Endothelial cell of umbilical vein (primary cell): ENCODE measurements around the gene UBE2H. TPM values are rescaled to one million over a fixed set of nuclear protein-coding genes. Genes with fewer than 3 reads are reported as not detected.

Experiments
- BruUV-seq: library from RNA; stranded (reverse); fragments of 400-500 nt; replicated peaks from 2 replicates; lab custom pipeline; 2021; lab: Mats Ljungman, UMichigan
- CTCF ChIA-PET: fragments of 300-600, 350-600 bp; sonication (Branson Sonifier 250); formaldehyde crosslinking; loops from one replicate; lab custom pipeline; 2021; ENCODE audit warnings: antibody characterized with exemption, inconsistent platforms; lab: Charles Lee
- POLR2A ChIA-PET: fragments of 300-600, 350-600 bp; sonication (Branson Sonifier 250); formaldehyde crosslinking; loops from one replicate; lab custom pipeline; 2021; ENCODE audit warnings: antibody characterized with exemption, inconsistent platforms; lab: Charles Lee
- DNase-seq: peaks from one replicate; pipeline ENCODE4 v3.0.0-alpha.2; 2011; ENCODE audit warnings: low read depth, low spot score
- FAIRE-seq: peaks from 2 replicates; lab custom pipeline; 2011; peaks lifted over from hg19 to GRCh38; lab: Jason Lieb, UNC
- H2AFZ ChIP-seq: 2 replicates; pipeline ENCODE4 v1.6.0; 2012; ENCODE audit warnings: low read depth, low read length, control low read depth, inconsistent platforms
- H3K27ac ChIP-seq: 2 replicates; pipeline ENCODE4 v1.5.1; 2011; ENCODE audit warnings: low read depth, mild to moderate bottlenecking, control low read depth, low read length, moderate library complexity; ENCODE audit not compliant: insufficient read depth
- H3K27me3 ChIP-seq, 2 experiments: 2 replicates each; pipeline versions ENCODE4 v1.6.0 to v1.6.1; 2011; ENCODE audit warnings: low read length in 2 of 2, mixed read lengths in 1 of 2; ENCODE audit not compliant: control insufficient read depth in 2 of 2, insufficient read depth in 2 of 2
- H3K36me3 ChIP-seq, 2 experiments: 2 replicates in 1 of 2; 3 replicates in 1 of 2; pipeline ENCODE4 v1.5.1; 2011; ENCODE audit warnings: low read length in 2 of 2, mild to moderate bottlenecking in 1 of 2, moderate library complexity in 1 of 2; ENCODE audit not compliant: control insufficient read depth in 2 of 2, insufficient read depth in 2 of 2; ENCODE audit errors: extremely low read depth in 1 of 2
- H3K4me1 ChIP-seq: 3 replicates; pipeline ENCODE4 v1.5.1; 2011; ENCODE audit warnings: mild to moderate bottlenecking, low read length; ENCODE audit not compliant: control insufficient read depth, insufficient read depth; ENCODE audit errors: extremely low read depth
- H3K4me2 ChIP-seq: 2 replicates; pipeline ENCODE4 v1.6.1; 2011; ENCODE audit warnings: low read length, control low read depth, mixed read lengths; ENCODE audit not compliant: insufficient read depth
- H3K4me3 ChIP-seq, 3 experiments: fragments of 200-600 bp in 1 of 3; sonication (generic), shearing (Covaris generic) in 1 of 3; replicated peaks in 1 of 3; 2 replicates each; pipeline ENCODE4 v1.5.1; 2011 to 2016; ENCODE audit warnings: control low read depth in 3 of 3, low read length in 3 of 3, mild to moderate bottlenecking in 2 of 3, inconsistent platforms in 1 of 3, low read depth in 1 of 3, moderate library complexity in 1 of 3; ENCODE audit not compliant: insufficient read depth in 1 of 3
- H3K79me2 ChIP-seq: 2 replicates; pipeline ENCODE4 v1.6.0; 2012; ENCODE audit warnings: low read length, inconsistent platforms; ENCODE audit not compliant: control insufficient read depth, insufficient read depth
- H3K9ac ChIP-seq: replicated peaks from 2 replicates; pipeline ENCODE3; 2011; ENCODE audit warnings: low read length, control low read depth; ENCODE audit not compliant: insufficient read depth; ENCODE audit errors: extremely low read depth
- H3K9me1 ChIP-seq: replicated peaks from 3 replicates; pipeline ENCODE4 v1.6.0; 2011; ENCODE audit warnings: mild to moderate bottlenecking, low read length; ENCODE audit not compliant: control insufficient read depth, insufficient read depth; ENCODE audit errors: extremely low read depth
- H3K9me3 ChIP-seq: replicated peaks from 2 replicates; pipeline ENCODE4 v1.5.1; 2012; ENCODE audit warnings: low read length, inconsistent platforms; ENCODE audit not compliant: control insufficient read depth, insufficient read depth
- H4K20me1 ChIP-seq: replicated peaks from 2 replicates; pipeline ENCODE3; 2011; ENCODE audit warnings: mild to moderate bottlenecking, low read length; ENCODE audit not compliant: control insufficient read depth, insufficient read depth; ENCODE audit errors: extremely low read depth
- CTCF ChIP-seq, 2 donors: IDR thresholded peaks; 1 replicate in 1 of 2; 2 replicates in 1 of 2; pipeline ENCODE4 v1.5.1; 2011; ENCODE audit warnings: low read length in 2 of 2, mild to moderate bottlenecking in 2 of 2, moderate library complexity in 2 of 2, control low read depth in 1 of 2, inconsistent platforms in 1 of 2, low read depth in 1 of 2; ENCODE audit not compliant: insufficient read depth in 1 of 2; ENCODE audit errors: extremely low read depth in 1 of 2
- EZH2 ChIP-seq: IDR thresholded peaks from 2 replicates; pipeline ENCODE4 v1.6.1; 2012; ENCODE audit warnings: borderline replicate concordance, low read depth, mild to moderate bottlenecking, moderate library complexity, low read length, inconsistent platforms; ENCODE audit not compliant: severe bottlenecking
- FOS ChIP-seq: IDR thresholded peaks from 2 replicates; pipeline ENCODE4 v1.6.1; 2011; ENCODE audit warnings: mild to moderate bottlenecking, low read length, moderate library complexity, borderline replicate concordance; ENCODE audit not compliant: insufficient read depth
- GATA2 ChIP-seq: IDR thresholded peaks from 2 replicates; pipeline ENCODE4 v1.7.0; 2011; ENCODE audit warnings: low read depth, mild to moderate bottlenecking, moderate library complexity, mixed read lengths, low read length; ENCODE audit not compliant: insufficient read length, insufficient read depth
- JUN ChIP-seq: IDR thresholded peaks from 2 replicates; pipeline ENCODE4 v1.6.1; 2011; ENCODE audit warnings: borderline replicate concordance, low read depth; ENCODE audit not compliant: insufficient read length, insufficient read depth
- MAX ChIP-seq: IDR thresholded peaks from 2 replicates; pipeline ENCODE4 v1.6.1; 2011; ENCODE audit not compliant: insufficient read depth, insufficient read length
- MYC ChIP-seq: IDR thresholded peaks from one replicate; pipeline ENCODE4 v1.6.1; 2011; ENCODE audit warnings: mild to moderate bottlenecking, low read depth, low read length
- POLR2A ChIP-seq: IDR thresholded peaks from 2 replicates; pipeline ENCODE4 v1.6.1; 2012; ENCODE audit warnings: low read depth, mild to moderate bottlenecking, control low read depth, low read length
- POLR2AphosphoS5 ChIP-seq: IDR thresholded peaks from 2 replicates; pipeline ENCODE4 v1.6.1; 2012; ENCODE audit warnings: low read depth, mild to moderate bottlenecking, control low read depth, low read length, moderate library complexity; ENCODE audit not compliant: insufficient read depth
- dilution Hi-C: fragments of 300-500 bp; cut with MboI; formaldehyde crosslinking; loops from one replicate; pipeline ENCODE4 v1.15.0; 2019; ENCODE audit warnings: low sequenced_read_pairs; ENCODE audit not compliant: extremely low pct_ligation_motif_present
- intact Hi-C: fragments of 100-400 bp; cut with micrococcal nuclease; formaldehyde crosslinking; loops from one replicate; pipeline ENCODE4 v1.10.0; 2022
- polyA plus RNA-seq, 4 experiments: library from polyadenylated mRNA; depleted of rRNA in 3 of 4; stranded (reverse) in 3 of 4; unstranded in 1 of 4; fragments of >200 nt; gene quantifications; 2 replicates each; pipeline versions ENCODE4 v1.2.1 to v1.2.3, GENCODE V29; 2011 to 2012; ENCODE audit warnings: missing spikeins in 1 of 4
- total RNA-seq: library from RNA; stranded (reverse); gene quantifications from 2 replicates; pipeline ENCODE4 v1.2.3, GENCODE V29; 2021

Gene UBE2H
- total and polyA plus RNA-seq, 2 donors (not counting 3 experiments of a cell fraction or from before 2014, with no cell fraction given), result 51.7 to 90.1 TPM

GRCh38 chr7:129843365-129843898 lies 109.3 kb downstream of the UBE2H start:
- POLR2A ChIA-PET, result no interaction called here
- no TSS peak for BruUV-seq
- CTCF ChIA-PET, result interaction anchor here (0.9 to 3.9 kb wide), 5 partner anchors 10 to 53 kb away, joined by 3 to 17 read pairs (median 4); no protein-coding TSS in a partner anchor
- Histone ChIP-seq H3K27me3 (no peaks in the 10 kb centered on the region), H3K4me1 (peaks cover 46% of the 10 kb centered on the region), H3K4me3 (no peak overlapping the region), H3K9ac (no peak overlapping the region), H4K20me1 (no peaks in the 10 kb centered on the region), H3K9me3 (no peaks in the 10 kb centered on the region), H2AFZ (no peak overlapping the region), H3K27ac (no peak overlapping the region), H3K79me2 (peaks cover 21% of the 10 kb centered on the region), H3K9me1 (no peaks in the 10 kb centered on the region), H3K4me2 (peak overlapping the region; percentile 49), H3K36me3 (peaks cover 4% of the 10 kb centered on the region in 2 experiments)
- dilution Hi-C loops, result no loop called here
- no peak for TF ChIP-seq POLR2A
- TF ChIP-seq JUN, result no peak
- no peak for TF ChIP-seq GATA2
- TF ChIP-seq MYC, result no peak
- TF ChIP-seq EZH2, result no peak
- TF ChIP-seq POLR2AphosphoS5, result no peak
- no peak for TF ChIP-seq MAX
- DNase-seq (no peak), FAIRE-seq (no peak)
- intact Hi-C loops, result no loop called here

- no peak overlapping the region for H3K4me2 ChIP-seq
- no peak for DNase-seq
- no peaks in the 10 kb centered on the region for H3K27me3 ChIP-seq
- dilution Hi-C loops, result no loop called here
- no peak for FAIRE-seq
- BruUV-seq, result no TSS peak
- H3K4me1 ChIP-seq, result peaks cover 32% of the 10 kb centered on the region
- POLR2A ChIA-PET, result no interaction called here
- H4K20me1 ChIP-seq, result no peaks in the 10 kb centered on the region
- H3K36me3 ChIP-seq, result peaks cover 7 to 10% of the 10 kb centered on the region in 2 experiments
- TF ChIP-seq POLR2AphosphoS5 (no peak), FOS (no peak), MAX (no peak), EZH2 (no peak), CTCF (IDR thresholded peaks at IDR 0.05; ENCODE audit: extremely low read depth in 1 of 2, insufficient read depth in 1 of 2, low read depth in 1 of 2, low read length in 2 of 2) (no peak), GATA2 (no peak)
- no peaks in the 10 kb centered on the region for H3K9me3 ChIP-seq
- CTCF ChIA-PET, result interaction anchor here (2.1 to 2.6 kb wide), 2 partner anchors 11 to 16 kb away, joined by 4 to 8 read pairs; no protein-coding TSS in a partner anchor
- no peak overlapping the region for H2AFZ ChIP-seq
- peaks cover 21% of the 10 kb centered on the region for H3K79me2 ChIP-seq
- no peak overlapping the region for H3K9ac ChIP-seq
- H3K9me1 ChIP-seq, result no peaks in the 10 kb centered on the region
- intact Hi-C loops, result no loop called here
- no peak overlapping the region for H3K27ac ChIP-seq
- H3K4me3 ChIP-seq, result no peak overlapping the region
Observed at GRCh38 chr7:129841465-129841864, 111.3 kb downstream of the UBE2H start.
